Measurements from ENCODE around the gene TMEM9B.
A peak's percentile ranks its signal among the peaks of the same experiment; 100 is the strongest.

TMEM9B gene

GRCh38 chr11:8928981-8929615 lies 35.1 kb downstream of the TMEM9B start:
- DNase-seq (ENCODE audit: low read depth), result no peak

- no peak for DNase-seq (ENCODE audit: low read depth)
These were observed 36.0 kb downstream of the TMEM9B start for GRCh38 chr11:8928205-8928604.

DNA sequence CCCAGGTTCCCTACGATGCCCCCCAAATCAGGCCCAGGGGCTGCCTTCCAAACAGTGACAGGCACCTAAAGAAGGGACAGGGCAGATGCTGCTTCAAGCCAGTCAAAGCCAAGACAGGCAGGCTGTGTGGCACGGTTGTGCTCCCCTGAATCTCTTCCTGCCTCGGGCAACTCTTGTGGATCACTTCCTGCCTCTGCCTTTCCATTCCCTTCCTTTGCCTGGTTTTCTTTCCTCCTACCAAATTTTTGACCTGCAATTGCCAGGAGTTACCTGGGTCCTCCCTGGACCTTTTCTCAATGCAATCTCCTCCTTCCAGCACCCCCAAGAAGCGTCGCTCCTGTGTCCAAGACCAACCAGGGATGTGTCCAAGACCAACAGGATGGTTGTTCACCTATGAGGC lies 37.0 kb downstream of the TMEM9B start:
- no peak for DNase-seq (ENCODE audit: low read depth)

DNA sequence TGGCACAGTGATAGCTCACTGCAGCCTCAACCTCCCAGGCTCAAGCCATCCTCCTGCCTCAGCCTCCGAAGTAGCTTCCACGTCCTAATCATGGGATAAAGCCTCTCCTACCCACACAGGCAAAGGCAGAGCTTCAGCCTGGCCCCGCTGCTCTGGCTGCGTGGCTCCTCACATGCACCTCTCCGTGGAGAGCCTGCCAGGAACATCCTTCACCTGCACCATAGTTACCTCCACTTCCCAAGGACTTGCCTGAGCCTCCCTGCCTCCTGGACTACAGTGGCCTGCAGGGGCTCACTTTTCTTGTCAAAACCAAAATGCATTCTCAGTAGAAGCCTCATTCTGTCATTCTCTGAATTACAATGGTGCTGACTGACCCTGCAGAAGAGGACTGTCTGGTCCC lies 38.0 kb downstream of the TMEM9B start:
- no peak for DNase-seq (ENCODE audit: low read depth)

- DNase-seq (ENCODE audit: low read depth), result no peak
These were observed 38.5 kb downstream of the TMEM9B start for GRCh38 chr11:8925711-8926110.

- DNase-seq (ENCODE audit: low read depth), result no peak
These were observed 41.6 kb downstream of the TMEM9B start for GRCh38 chr11:8922691-8923090.

DNA sequence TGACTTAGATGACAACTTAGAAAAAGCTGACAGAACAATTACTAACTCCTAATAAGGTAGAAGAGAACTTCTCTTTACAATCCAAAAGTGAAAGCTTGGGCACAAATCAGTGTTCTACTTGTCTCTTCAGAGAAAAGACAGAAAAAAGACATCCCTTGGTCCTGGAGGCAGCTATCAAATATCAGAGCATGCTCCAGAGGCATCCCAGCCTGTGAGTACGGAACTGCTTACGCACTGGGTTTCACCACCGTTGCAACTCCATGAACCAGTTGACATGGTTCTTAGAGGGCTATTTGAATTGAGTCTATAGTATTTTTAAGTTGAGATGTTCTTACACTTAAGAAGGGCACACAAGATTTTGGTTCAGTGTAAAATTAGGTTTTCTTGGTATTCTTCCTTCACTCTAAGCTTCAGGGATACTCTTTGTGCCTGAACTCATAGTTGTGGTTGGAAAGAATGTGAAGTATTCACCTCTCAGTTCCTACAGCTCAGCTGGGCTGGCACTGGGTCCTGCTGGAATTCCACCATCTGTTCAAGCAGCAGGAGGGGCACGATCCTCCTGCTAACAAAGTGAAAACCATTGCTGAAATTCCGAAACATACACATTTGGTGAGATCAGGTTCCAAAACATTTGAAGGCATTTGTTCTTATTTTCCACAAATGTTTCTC lies 47.0 kb downstream of the TMEM9B start:
- peak; percentile 62 for DNase-seq (ENCODE audit: low read depth)

DNA sequence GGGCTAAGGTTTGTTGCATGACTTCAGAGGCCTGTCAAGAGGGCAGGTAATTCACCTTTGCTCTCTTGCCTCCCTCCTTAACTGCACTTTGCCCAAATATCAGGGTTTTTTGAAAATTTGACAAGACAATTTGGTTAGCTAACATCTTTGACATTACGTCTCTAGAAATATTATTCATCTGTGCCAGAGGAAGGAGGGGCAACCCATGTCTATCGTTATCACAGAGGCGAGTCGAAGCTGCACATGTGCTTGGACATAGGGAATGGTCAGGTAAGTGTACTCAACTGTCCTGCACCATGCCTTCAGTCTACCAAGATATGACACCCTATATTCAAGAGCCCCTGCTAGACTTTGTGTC lies 49.6 kb downstream of the TMEM9B start:
- DNase-seq (ENCODE audit: low read depth), result no peak

GRCh38 chr11:8913961-8914660 lies 50.1 kb downstream of the TMEM9B start:
- no peak for DNase-seq (ENCODE audit: low read depth)

- peak; percentile 85 for DNase-seq (ENCODE audit: low read depth)
These were observed 53.0 kb downstream of the TMEM9B start, which contains the start of gene AKIP1 for GRCh38 chr11:8911029-8911823. TSS of gene AKIP1 (plus strand) at chr11:8911189. CDS start at chr11:8911450, 261 bp downstream.

GRCh38 chr11:8910649-8911026 lies 53.6 kb downstream of the TMEM9B start:
- DNase-seq (ENCODE audit: low read depth), result no peak

DNA sequence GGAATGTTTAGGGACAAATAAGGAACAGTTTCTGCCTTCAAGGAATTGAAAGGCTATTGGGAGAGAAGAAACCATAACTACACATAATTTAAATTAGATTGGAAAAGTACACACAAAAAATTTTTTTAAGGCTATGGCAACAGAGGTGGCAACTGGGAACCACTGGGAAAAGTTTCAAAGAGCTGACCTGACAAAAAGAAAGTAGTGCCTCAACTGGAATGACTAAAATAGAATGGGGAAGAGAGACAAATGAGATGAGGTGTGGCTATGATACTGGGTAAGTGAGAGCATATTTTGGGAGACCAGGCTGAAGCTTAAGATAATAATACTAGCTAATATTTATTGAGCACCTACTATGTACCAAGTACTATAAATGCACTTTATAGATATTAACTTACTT lies 56.1 kb downstream of the TMEM9B start:
- DNase-seq (ENCODE audit: low read depth), result no peak

DNA sequence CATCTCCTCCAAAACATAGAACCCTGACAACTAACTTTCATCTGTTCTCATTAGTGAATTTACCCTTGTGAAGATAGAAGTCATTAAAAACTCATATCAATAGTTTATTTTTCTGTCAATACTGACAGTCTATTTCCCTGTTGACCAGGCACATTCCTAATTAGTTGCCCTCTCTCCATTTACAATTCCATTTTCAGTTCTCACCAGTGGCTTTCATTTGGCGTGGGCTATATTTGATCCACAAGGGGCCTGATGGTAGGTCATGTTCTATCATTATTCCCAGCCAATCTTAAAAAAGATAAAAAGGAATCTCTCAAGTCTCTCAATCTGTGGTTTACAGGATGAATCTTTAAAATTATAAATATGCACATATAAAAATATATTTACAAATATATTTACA lies 57.1 kb downstream of the TMEM9B start:
- DNase-seq (ENCODE audit: low read depth), result no peak

- DNase-seq (ENCODE audit: low read depth), result peak; percentile 67
These were observed 58.6 kb downstream of the TMEM9B start for GRCh38 chr11:8905528-8906165.

DNA sequence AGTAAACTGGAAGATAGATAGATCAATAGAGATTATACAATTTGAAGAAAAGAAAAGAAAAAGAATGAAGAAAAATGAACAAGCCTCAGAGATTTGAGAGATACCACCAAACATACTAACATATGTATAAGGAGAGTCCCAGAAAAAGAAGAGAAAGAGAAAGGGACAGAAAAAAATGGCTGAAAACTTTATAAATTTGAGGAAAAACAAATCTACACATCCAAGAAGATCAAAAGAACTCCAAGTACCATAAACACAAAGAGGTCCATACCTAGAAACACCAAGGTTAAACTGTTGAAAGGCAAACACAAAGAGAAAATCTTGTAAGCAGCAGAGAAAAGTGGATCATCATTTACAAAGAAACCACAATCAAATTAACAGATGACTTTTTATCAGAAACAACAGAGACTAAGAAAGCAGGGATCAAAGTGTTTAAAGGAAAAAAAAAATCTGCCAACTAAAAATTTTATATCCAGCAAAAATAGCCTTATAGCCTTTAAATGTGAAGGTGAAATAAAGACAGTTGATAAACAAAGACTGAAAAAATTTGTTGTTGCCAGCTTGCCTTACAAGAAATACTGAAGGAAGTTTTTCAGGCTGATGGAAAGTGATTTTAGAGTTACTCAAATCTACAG lies 65.0 kb downstream of the TMEM9B start:
- DNase-seq (ENCODE audit: low read depth), result no peak

Data from GM04504 (cell line).